PC-3 (cell line): ENCODE measurements around the gene PHF21B. TPM values are rescaled to one million over a fixed set of nuclear protein-coding genes. Genes with fewer than 3 reads are reported as not detected.

Source experiments
- ATAC-seq: fragments of 200-7000 bp; cut with Tn5 transposase; 2 replicates; pipeline ENCODE4 v1.9.1; 2020; ENCODE audit warnings: mild to moderate bottlenecking, moderate library complexity
- BruUV-seq: library from RNA; stranded (reverse); fragments of 400-500 nt; replicated peaks from 2 replicates; lab custom pipeline; 2021; lab: Mats Ljungman, UMichigan
- CTCF ChIA-PET: fragments of 300-600 bp; sonication (Branson Sonifier 250); formaldehyde crosslinking; loops from one replicate; lab custom pipeline; 2022; ENCODE audit warnings: antibody characterized with exemption; lab: Charles Lee
- POLR2A ChIA-PET: fragments of 300-600 bp; sonication (Branson Sonifier 250); formaldehyde crosslinking; loops from one replicate; lab custom pipeline; 2022; ENCODE audit warnings: antibody characterized with exemption; ENCODE audit not compliant: unreplicated experiment; lab: Charles Lee
- DNase-seq: peaks from one replicate; pipeline ENCODE4 v3.0.0-alpha.2; 2015
- H2AFZ ChIP-seq: fragments of 300-600 bp; sonication (generic); 2 replicates; pipeline ENCODE4 v1.6.0; 2016; ENCODE audit warnings: antibody characterized with exemption, low read length
- H3F3A ChIP-seq: fragments of 300-600 bp; sonication (generic); one replicate; pipeline ENCODE4 v1.6.0; 2017; ENCODE audit warnings: antibody characterized with exemption, low read length, control low read depth, mild to moderate bottlenecking; ENCODE audit not compliant: unreplicated experiment
- H3K27ac ChIP-seq: fragments of 300-600 bp; sonication (generic); 2 replicates; pipeline ENCODE4 v1.5.1; 2016; ENCODE audit warnings: mild to moderate bottlenecking, low read length
- H3K27me3 ChIP-seq: fragments of 300-600 bp; sonication (generic); 2 replicates; pipeline ENCODE4 v1.6.1; 2016; ENCODE audit warnings: low read length, mixed read lengths
- H3K36me3 ChIP-seq: fragments of 300-600 bp; sonication (generic); 2 replicates; pipeline ENCODE4 v1.6.1; 2016; ENCODE audit warnings: low read depth, mixed run types, low read length, mixed read lengths
- H3K4me1 ChIP-seq: fragments of 300-600 bp; sonication (generic); 2 replicates; pipeline ENCODE4 v1.5.1; 2016; ENCODE audit warnings: low read length; ENCODE audit not compliant: insufficient read depth
- H3K4me2 ChIP-seq: fragments of 300-600 bp; sonication (generic); 2 replicates; pipeline ENCODE4 v1.6.0; 2016; ENCODE audit warnings: low read length
- H3K4me3 ChIP-seq: fragments of 300-600 bp; sonication (generic); 2 replicates; pipeline ENCODE4 v1.5.1; 2016; ENCODE audit warnings: mild to moderate bottlenecking, low read length, mixed read lengths
- H3K79me2 ChIP-seq: fragments of 300-600 bp; sonication (generic); 2 replicates; pipeline ENCODE4 v1.6.1; 2017; ENCODE audit warnings: low read length, mixed read lengths
- H3K9ac ChIP-seq: fragments of 300-600 bp; sonication (generic); 2 replicates; pipeline ENCODE4 v1.6.0; 2016; ENCODE audit warnings: mild to moderate bottlenecking, low read length
- H3K9me2 ChIP-seq: fragments of 300-600 bp; sonication (generic); replicated peaks from 2 replicates; pipeline ENCODE4 v1.6.1; 2016; ENCODE audit warnings: mixed run types, low read length, mixed read lengths
- H3K9me3 ChIP-seq: fragments of 300-600 bp; sonication (generic); 2 replicates; pipeline ENCODE4 v1.6.1; 2016; ENCODE audit warnings: low read length, mixed read lengths
- H4K20me1 ChIP-seq: fragments of 300-600 bp; sonication (generic); 2 replicates; pipeline ENCODE4 v1.6.1; 2016; ENCODE audit warnings: low read length, mixed read lengths
- CTCF ChIP-seq: fragments of 300-600 bp; sonication (generic); conservative IDR thresholded peaks from 2 replicates; pipeline ENCODE4 v1.5.1; 2017; ENCODE audit warnings: antibody characterized with exemption, low read depth, mild to moderate bottlenecking, low read length
- EZH2 ChIP-seq: fragments of 300-600 bp; sonication (generic); IDR thresholded peaks from one replicate; pipeline ENCODE4 v1.6.1; 2017; ENCODE audit warnings: antibody characterized with exemption, mild to moderate bottlenecking, low read length; ENCODE audit not compliant: unreplicated experiment
- EZH2phosphoT487 ChIP-seq: fragments of 300-600 bp; sonication (generic); IDR thresholded peaks from 2 replicates; pipeline ENCODE4 v1.6.1; 2018; ENCODE audit warnings: mild to moderate bottlenecking, antibody characterized with exemption, low read length, borderline replicate concordance
- intact Hi-C: fragments of 100-400 bp; cut with micrococcal nuclease; formaldehyde crosslinking; loops from 2 replicates; pipeline ENCODE4 v1.9.0; 2023
- total RNA-seq: library from RNA; depleted of rRNA; stranded (reverse); fragments of >200 nt; gene quantifications from 2 replicates; pipeline ENCODE4 v1.2.3, GENCODE V29; 2014

The PHF21B gene
- total RNA-seq, 1 experiment from 2014 or later: not detected

GRCh38 chr22:44930711-44931035, 79.1 kb downstream of the PHF21B start:
- no peak overlapping the region for H2AFZ ChIP-seq

GRCh38 chr22:44930016-44930710, 79.6 kb downstream of the PHF21B start:
- CTCF ChIA-PET: no interaction called here
- ATAC-seq: no peak
- no peak overlapping the region for H3K4me2 ChIP-seq
- H3K9me3 ChIP-seq: no peaks in the 10 kb centered on the region
- POLR2A ChIA-PET: no interaction called here
- H2AFZ ChIP-seq: no peak overlapping the region
- H3K27me3 ChIP-seq: peaks cover 14% of the 10 kb centered on the region
- no peak for DNase-seq
- no peak overlapping the region for H3K9ac ChIP-seq
- H3K4me3 ChIP-seq: no peak overlapping the region
- intact Hi-C loops: no loop called here
- H3K27ac ChIP-seq: no peak overlapping the region
- no peaks in the 10 kb centered on the region for H3K79me2 ChIP-seq
- no peaks in the 10 kb centered on the region for H3K36me3 ChIP-seq
- H4K20me1 ChIP-seq: no peaks in the 10 kb centered on the region
- H3K9me2 ChIP-seq: no peaks in the 10 kb centered on the region
- no TSS peak for BruUV-seq
- no peaks in the 10 kb centered on the region for H3K4me1 ChIP-seq
- H3F3A ChIP-seq: no peaks in the 10 kb centered on the region
- no peak for TF ChIP-seq EZH2phosphoT487
- TF ChIP-seq CTCF: no peak
- TF ChIP-seq EZH2: no peak

More at GRCh38 chr22:44930711-44931035, 79.1 kb downstream of the PHF21B start:
- TF ChIP-seq EZH2 (no peak), EZH2phosphoT487 (no peak), CTCF (no peak)
- Histone ChIP-seq H3K4me2 (no peak overlapping the region), H3K36me3 (no peaks in the 10 kb centered on the region), H3K9me3 (no peaks in the 10 kb centered on the region), H3K4me3 (no peak overlapping the region), H3K79me2 (no peaks in the 10 kb centered on the region), H3F3A (no peaks in the 10 kb centered on the region), H3K27ac (no peak overlapping the region), H3K9me2 (no peaks in the 10 kb centered on the region), H3K9ac (no peak overlapping the region), H4K20me1 (no peaks in the 10 kb centered on the region), H3K27me3 (peaks cover 14% of the 10 kb centered on the region), H3K4me1 (no peaks in the 10 kb centered on the region)
- no TSS peak for BruUV-seq
- POLR2A ChIA-PET: no interaction called here
- DNase-seq (no peak), ATAC-seq (no peak)
- CTCF ChIA-PET: no interaction called here
- intact Hi-C loops: no loop called here

GRCh38 chr22:44929359-44930015, 80.3 kb downstream of the PHF21B start:
- no peaks in the 10 kb centered on the region for H3K36me3 ChIP-seq
- BruUV-seq: no TSS peak
- H3F3A ChIP-seq: no peaks in the 10 kb centered on the region
- TF ChIP-seq EZH2: no peak
- no peak for TF ChIP-seq CTCF
- no peak for TF ChIP-seq EZH2phosphoT487
- H3K9me3 ChIP-seq: no peaks in the 10 kb centered on the region
- H3K4me1 ChIP-seq: no peaks in the 10 kb centered on the region
- ATAC-seq (no peak), DNase-seq (no peak)
- no peak overlapping the region for H3K27ac ChIP-seq
- no peaks in the 10 kb centered on the region for H4K20me1 ChIP-seq
- POLR2A ChIA-PET: no interaction called here
- no peak overlapping the region for H3K4me2 ChIP-seq
- no peaks in the 10 kb centered on the region for H3K9me2 ChIP-seq
- H3K79me2 ChIP-seq: no peaks in the 10 kb centered on the region
- peaks cover 14% of the 10 kb centered on the region for H3K27me3 ChIP-seq
- no peak overlapping the region for H2AFZ ChIP-seq
- CTCF ChIA-PET: no interaction called here
- H3K4me3 ChIP-seq: no peak overlapping the region
- no peak overlapping the region for H3K9ac ChIP-seq
- intact Hi-C loops: no loop called here
